Liver (tissue), 3 donors: ENCODE results near the gene MFN1.

ENCODE experiments used
- ATF3 ChIP-seq: IDR thresholded peaks from 2 replicates; pipeline ENCODE4 v1.6.1; 2016; ENCODE audit warnings: antibody characterized with exemption
- CTCF ChIP-seq: fragments of 150-350 bp; IDR thresholded peaks from 2 replicates; pipeline ENCODE4 v1.5.1; 2017; ENCODE audit warnings: improper control_type of control experiment, low read depth, low read length; ENCODE audit not compliant: missing input control
- FOXA1 ChIP-seq: IDR thresholded peaks from 2 replicates; pipeline ENCODE4 v1.6.1; 2016; ENCODE audit warnings: antibody characterized with exemption
- HNF4G ChIP-seq: IDR thresholded peaks from 2 replicates; pipeline ENCODE4 v1.6.1; 2016; ENCODE audit warnings: antibody characterized with exemption
- JUND ChIP-seq, 2 donors: IDR thresholded peaks; 2 replicates each; pipeline ENCODE4 v1.6.1; 2016; ENCODE audit warnings: antibody characterized with exemption in 2 of 2
- MAX ChIP-seq: IDR thresholded peaks from 2 replicates; pipeline ENCODE4 v1.6.1; 2016; ENCODE audit warnings: antibody characterized with exemption
- NR2F2 ChIP-seq: IDR thresholded peaks from 2 replicates; pipeline ENCODE4 v1.6.1; 2016; ENCODE audit warnings: antibody characterized with exemption
- REST ChIP-seq: IDR thresholded peaks from 2 replicates; pipeline ENCODE4 v1.6.1; 2016; ENCODE audit warnings: antibody characterized with exemption, mild to moderate bottlenecking
- SP1 ChIP-seq: IDR thresholded peaks from 2 replicates; pipeline ENCODE4 v1.6.1; 2018; ENCODE audit warnings: antibody characterized with exemption, mild to moderate bottlenecking
- TAF1 ChIP-seq: conservative IDR thresholded peaks from 2 replicates; pipeline ENCODE4 v1.6.1; 2016; ENCODE audit warnings: antibody characterized with exemption, mild to moderate bottlenecking
- YY1 ChIP-seq: IDR thresholded peaks from 2 replicates; pipeline ENCODE4 v1.6.1; 2016; ENCODE audit warnings: antibody characterized with exemption, mild to moderate bottlenecking
- donor health status: healthy.
- donor health status: healthy.

- TF ChIP-seq CTCF (no peak), MAX (no peak), ATF3 (no peak), TAF1 (no peak), NR2F2 (no peak), SP1 (no peak), REST (no peak), YY1 (no peak), JUND (IDR thresholded peaks at IDR 0.05) (no peak), FOXA1 (no peak), HNF4G (no peak)
Observed at GRCh38 chr3:179332240-179332639, 15.3 kb upstream of the MFN1 start.
